ENCODE measurements around the gene ABL1.

The ABL1 gene

DNA sequence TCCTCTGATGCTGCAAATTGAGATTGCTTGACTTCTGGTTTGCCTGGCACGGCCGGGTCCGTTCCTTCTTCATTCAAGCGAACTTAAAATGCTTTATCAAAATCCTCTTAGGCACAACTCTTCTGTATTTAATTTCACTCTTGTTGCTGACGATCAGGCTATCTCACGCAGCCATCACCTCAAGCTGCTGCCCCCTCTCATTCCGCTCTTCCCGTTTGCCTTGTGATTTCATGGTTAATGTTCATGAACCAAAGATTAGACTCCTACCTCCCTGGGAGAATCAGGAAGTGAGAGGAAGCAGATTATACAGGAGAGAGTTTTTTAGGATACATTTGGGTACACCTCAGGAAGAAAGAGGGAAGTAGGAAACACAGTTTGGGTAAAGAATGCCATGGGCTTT is 38.9 kb downstream of the ABL1 start:
- DNase-seq: no peak

DNA sequence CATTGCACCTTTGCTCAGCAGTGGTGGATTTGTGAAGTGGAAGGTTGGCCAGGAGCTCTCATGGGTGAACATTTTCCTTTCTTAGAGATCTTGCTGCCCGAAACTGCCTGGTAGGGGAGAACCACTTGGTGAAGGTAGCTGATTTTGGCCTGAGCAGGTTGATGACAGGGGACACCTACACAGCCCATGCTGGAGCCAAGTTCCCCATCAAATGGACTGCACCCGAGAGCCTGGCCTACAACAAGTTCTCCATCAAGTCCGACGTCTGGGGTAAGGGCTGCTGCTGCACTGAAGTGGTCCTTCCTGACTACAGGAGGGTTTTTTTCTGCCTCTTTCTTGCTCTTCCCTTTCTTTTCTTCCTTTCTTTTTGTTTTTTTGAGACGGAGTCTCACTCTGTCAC is 39.7 kb downstream of the ABL1 start:
- no peak for DNase-seq

DNA sequence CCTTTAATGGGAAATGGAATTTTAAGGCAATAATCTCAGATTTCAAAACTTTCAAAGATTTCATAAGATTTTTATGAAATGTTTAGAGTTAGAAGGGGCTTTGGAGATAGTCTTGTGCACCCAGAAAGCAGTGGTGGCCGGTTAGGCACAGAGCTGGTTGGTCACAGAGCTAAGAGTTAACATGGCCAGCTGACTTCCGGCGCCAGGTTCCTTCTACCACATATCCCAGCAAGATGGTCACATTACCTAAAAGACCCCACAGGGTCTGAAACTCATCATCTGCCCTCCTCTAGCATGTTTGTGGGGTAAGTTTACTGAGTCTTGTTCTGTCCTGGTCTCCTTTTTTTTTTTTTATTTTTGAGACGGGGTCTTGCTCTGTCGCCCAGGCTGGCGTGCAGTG is 42.2 kb downstream of the ABL1 start:
- no peak for DNase-seq

DNA sequence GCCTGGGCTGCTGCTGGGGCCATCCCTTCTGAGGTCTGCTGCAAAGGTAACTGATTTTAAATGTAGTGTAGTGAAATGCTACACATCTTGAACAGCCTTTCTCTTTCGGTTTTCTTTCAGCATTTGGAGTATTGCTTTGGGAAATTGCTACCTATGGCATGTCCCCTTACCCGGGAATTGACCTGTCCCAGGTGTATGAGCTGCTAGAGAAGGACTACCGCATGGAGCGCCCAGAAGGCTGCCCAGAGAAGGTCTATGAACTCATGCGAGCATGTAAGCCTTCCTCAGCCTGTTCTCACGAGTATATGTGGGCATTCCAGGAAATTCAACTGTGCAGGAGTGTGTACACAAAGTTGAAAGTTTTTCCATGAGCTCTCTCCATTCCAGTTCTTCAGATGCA is 43.2 kb downstream of the ABL1 start:
- no peak for DNase-seq

DNA sequence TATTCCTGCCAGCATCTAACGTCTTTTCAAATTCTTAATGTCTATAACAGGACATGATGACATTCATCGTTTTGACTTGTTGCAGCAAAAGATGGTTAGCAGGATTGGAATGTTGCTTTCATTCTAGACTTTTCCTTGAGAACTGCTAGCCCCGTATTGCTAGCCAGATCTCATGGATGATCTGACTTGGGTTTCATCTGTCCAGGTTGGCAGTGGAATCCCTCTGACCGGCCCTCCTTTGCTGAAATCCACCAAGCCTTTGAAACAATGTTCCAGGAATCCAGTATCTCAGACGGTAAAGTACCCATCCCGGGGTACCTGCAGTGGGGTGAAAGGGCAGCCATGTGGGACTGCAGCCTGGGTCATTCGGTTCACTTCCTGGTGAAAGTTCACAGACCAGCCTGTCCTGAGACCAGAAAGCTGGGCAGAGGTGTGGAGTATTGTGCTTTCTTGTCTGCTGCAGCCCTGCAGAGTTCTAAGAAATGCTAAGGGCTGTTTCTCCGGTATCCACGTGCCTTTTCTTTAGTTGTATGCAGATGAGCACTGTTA is 44.9 kb downstream of the ABL1 start:
- no peak for DNase-seq

DNA sequence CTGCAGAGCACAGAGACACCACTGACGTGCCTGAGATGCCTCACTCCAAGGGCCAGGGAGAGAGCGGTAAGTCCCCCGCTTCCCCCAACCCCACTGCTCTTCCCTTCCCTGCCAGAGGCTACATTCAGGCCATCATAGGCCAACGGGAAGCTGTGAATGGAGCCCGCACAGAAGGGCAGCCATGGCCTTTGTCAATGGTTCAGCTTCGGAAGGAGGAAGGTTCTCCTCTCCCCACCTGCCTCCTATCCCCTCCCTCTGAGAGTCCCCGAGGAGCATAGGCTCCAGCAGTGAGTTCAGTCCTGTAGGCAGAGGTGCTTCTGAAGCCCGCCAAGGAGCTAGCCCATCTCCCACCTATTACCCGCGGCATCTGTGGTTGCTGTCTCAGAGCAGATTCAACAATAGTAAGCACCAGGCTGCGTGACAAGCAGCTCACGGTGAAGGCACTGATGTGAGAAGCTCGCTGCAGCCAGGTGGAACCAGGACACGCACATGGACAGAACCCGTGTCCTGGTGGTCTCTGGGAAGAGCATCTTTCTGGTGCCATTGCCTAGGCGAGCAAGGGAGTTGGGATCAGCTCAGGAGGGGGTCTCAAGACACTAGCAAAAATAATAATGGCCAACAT is 45.7 kb downstream of the ABL1 start:
- DNase-seq: no peak

DNA sequence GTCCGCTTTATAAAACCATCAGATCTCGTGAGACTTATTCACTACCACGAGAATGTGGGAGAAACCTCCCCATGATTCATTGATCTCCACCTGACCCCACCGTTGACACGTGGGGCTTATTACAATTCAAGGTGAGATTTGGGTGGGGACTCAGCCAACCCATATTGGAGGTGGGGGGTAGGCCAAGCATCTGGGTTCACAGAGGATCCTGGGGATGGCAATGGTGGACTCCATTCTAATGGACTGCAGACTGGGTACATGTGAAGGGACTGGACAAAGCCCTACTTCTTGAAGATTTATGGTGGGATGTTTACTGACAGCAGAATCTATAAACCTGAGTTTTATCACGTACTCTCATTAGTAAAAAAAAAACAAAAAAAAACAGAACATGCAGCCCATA is 46.5 kb downstream of the ABL1 start:
- DNase-seq: no peak

DNA sequence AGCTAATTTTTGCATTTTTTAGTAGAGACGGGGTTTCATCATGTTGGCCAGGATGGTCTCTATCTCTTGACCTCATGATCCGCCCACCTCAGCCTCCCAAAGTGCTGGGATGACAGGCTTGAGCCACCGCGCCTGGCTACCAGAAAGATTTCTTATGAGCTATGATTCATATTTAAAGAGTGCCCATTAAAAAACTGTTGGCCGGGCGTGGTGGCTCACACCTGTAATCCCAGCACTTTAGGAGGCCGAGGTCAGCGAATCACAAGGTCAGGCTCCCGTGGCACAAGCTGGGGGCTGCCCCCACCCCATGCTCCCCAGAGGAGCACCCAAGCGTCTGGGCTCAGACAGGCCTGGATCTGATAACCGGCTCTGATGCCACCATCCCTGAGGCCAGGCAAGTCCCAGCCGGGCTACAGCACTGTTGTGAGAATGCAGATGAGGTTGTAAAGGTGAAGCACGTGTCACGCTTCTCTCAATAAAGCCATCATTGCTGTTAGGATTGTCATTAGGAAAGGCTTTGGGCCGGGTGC is 47.7 kb downstream of the ABL1 start:
- DNase-seq: no peak

DNA sequence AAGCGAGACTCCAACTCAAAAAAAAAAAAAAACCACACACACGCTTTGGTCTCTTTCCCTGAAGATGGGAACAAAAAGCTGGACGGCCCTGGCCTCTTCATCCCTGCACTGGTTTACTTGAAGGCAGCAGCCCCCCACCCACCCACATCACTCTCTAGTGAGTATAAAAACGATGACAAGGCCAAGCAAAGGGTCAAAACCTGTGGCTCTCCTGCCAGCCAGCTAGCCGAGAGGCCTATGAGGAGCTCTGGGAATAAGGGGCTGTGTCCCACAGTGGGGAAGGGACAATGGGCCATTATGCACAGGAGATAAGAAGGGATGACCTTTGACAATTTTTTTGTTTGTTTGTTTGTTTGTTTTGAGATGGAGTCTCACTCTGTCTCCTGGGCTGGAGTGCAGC is 48.4 kb downstream of the ABL1 start:
- no peak for DNase-seq

DNA sequence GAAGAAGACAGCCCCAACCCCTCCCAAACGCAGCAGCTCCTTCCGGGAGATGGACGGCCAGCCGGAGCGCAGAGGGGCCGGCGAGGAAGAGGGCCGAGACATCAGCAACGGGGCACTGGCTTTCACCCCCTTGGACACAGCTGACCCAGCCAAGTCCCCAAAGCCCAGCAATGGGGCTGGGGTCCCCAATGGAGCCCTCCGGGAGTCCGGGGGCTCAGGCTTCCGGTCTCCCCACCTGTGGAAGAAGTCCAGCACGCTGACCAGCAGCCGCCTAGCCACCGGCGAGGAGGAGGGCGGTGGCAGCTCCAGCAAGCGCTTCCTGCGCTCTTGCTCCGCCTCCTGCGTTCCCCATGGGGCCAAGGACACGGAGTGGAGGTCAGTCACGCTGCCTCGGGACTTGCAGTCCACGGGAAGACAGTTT is 49.1 kb downstream of the ABL1 start:
- DNase-seq: no peak

DNA sequence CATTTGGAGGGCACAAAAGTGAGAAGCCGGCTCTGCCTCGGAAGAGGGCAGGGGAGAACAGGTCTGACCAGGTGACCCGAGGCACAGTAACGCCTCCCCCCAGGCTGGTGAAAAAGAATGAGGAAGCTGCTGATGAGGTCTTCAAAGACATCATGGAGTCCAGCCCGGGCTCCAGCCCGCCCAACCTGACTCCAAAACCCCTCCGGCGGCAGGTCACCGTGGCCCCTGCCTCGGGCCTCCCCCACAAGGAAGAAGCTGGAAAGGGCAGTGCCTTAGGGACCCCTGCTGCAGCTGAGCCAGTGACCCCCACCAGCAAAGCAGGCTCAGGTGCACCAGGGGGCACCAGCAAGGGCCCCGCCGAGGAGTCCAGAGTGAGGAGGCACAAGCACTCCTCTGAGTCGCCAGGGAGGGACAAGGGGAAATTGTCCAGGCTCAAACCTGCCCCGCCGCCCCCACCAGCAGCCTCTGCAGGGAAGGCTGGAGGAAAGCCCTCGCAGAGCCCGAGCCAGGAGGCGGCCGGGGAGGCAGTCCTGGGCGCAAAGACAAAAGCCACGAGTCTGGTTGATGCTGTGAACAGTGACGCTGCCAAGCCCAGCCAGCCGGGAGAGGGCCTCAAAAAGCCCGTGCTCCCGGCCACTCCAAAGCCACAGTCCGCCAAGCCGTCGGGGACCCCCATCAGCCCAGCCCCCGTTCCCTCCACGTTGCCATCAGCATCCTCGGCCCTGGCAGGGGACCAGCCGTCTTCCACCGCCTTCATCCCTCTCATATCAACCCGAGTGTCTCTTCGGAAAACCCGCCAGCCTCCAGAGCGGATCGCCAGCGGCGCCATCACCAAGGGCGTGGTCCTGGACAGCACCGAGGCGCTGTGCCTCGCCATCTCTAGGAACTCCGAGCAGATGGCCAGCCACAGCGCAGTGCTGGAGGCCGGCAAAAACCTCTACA is 49.8 kb downstream of the ABL1 start:
- DNase-seq: no peak

DNA sequence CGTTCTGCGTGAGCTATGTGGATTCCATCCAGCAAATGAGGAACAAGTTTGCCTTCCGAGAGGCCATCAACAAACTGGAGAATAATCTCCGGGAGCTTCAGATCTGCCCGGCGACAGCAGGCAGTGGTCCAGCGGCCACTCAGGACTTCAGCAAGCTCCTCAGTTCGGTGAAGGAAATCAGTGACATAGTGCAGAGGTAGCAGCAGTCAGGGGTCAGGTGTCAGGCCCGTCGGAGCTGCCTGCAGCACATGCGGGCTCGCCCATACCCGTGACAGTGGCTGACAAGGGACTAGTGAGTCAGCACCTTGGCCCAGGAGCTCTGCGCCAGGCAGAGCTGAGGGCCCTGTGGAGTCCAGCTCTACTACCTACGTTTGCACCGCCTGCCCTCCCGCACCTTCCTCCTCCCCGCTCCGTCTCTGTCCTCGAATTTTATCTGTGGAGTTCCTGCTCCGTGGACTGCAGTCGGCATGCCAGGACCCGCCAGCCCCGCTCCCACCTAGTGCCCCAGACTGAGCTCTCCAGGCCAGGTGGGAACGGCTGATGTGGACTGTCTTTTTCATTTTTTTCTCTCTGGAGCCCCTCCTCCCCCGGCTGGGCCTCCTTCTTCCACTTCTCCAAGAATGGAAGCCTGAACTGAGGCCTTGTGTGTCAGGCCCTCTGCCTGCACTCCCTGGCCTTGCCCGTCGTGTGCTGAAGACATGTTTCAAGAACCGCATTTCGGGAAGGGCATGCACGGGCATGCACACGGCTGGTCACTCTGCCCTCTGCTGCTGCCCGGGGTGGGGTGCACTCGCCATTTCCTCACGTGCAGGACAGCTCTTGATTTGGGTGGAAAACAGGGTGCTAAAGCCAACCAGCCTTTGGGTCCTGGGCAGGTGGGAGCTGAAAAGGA is 50.7 kb downstream of the ABL1 start:
- no peak for DNase-seq

DNA sequence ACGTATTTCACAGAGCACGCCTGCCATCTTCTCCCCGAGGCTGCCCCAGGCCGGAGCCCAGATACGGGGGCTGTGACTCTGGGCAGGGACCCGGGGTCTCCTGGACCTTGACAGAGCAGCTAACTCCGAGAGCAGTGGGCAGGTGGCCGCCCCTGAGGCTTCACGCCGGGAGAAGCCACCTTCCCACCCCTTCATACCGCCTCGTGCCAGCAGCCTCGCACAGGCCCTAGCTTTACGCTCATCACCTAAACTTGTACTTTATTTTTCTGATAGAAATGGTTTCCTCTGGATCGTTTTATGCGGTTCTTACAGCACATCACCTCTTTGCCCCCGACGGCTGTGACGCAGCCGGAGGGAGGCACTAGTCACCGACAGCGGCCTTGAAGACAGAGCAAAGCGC is 51.9 kb downstream of the ABL1 start:
- no peak for DNase-seq

DNA sequence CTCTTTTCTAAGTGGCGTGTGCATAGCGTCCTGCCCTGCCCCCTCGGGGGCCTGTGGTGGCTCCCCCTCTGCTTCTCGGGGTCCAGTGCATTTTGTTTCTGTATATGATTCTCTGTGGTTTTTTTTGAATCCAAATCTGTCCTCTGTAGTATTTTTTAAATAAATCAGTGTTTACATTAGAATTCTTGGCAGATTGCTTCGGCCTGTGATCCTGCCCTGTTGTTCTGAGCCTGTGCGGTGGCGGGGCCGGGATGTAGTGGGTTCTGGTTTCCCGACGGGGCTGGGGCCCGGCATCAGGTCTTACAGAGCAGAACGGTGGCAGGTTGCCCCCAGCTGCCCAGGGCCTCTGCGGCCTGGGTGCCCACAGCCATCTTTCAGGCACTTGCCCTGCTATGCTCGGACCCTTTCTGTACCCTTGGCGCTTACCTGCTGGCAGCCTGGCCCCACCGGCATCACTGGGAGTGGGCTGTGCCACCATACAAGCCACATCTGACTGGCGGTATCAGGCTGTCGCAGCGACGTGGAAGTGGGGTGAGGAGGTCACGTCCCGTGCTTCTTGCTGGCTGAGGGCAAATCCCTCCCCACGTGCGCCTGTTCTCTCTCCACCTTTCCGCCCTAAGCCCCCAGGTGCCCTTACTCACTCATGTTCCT is 52.6 kb downstream of the ABL1 start:
- no peak for DNase-seq

DNA sequence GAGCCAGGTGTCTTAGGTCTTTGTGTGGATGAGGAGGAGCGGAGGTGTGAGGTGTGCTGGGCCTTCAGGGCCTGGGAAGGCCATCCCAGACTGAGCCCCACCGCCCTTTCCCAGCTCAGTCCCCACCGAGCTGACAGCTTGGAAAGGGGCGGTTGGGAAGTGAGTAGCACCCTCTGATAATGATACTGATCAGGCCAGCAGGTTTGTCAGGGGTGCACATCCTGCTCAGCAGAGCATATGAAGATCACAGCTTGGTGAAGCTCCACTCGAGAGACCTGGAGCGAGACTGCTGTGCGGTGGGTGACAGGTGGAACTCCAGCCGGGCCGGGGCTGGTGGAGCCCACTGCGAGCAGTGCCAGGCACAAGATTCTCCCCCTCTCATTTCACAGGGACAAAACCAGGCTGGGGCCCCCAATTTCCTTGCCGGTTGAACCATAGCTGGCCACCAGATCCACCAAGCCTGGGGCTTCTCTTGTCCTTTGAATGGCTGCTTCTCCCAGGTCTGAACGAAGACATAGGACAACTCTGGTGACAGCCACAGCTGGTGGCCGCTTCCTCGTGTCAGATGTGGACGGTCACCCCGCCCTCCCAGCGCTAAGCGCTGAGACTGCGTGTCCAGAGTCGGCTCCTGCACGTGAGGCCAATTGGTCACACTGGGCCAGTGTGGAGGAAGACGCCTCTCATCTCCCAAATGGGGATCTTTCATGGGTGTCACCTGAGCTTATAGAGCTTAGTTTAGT is 53.3 kb downstream of the ABL1 start:
- DNase-seq: no peak

DNA sequence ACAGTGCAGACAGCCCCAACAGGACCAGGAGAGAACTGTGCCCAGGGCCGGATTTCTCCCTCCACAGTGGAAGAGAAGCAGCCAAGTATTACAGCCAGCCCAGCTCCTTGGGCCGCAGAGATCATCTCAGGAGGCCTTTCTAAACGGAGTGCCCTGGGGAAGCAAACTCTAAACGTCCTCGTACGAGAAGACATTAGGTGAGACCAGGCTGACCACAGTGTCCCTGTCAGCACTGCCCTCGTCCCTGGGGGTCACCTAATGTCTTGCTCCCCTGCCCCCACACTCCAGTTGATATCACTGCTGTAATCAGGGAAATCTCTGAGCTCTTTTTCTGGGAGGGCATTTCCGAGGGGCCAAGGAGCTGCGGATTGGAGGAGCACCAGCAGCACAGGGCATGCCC is 55.1 kb downstream of the ABL1 start:
- no peak for DNase-seq

DNA sequence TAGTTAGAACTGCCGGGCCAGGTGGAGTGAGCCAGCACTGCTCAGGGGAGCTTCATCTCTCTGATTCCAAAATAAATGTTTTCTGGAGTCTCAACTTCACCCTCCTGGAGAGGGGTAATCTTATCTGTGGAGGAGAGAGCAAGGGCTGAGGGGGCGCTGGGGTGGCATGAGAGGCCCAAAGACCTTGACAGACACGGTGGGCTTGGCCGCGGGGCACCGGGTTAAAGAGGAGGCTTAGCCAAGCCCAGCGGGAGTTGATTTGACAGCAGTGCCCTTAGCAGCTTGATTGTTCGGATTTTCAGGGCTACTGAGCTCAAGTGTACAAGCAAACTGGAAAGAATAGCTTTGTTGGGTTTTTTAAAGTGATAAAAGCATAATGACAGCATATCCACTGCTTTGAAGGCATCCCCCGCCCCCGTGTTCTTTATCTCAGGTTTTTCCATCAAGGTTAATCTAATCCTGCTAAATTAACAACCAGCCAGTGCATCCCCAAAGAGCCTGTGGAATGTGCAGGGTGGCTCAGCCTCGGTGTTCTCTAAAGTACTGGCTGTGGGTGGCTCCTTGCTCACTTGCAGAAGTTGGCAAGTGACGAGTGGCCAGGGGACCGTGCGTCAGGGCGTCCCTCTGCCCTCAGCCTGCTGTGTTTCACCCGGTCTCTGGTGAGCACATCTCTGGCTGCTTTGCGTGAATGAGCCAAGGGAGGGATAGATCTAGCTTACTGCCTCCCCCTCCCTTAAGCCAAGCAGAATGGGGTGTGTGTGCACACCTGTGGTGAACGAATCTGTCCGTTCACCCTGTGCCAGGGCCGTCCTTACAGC is 56.0 kb downstream of the ABL1 start:
- DNase-seq: no peak

DNA sequence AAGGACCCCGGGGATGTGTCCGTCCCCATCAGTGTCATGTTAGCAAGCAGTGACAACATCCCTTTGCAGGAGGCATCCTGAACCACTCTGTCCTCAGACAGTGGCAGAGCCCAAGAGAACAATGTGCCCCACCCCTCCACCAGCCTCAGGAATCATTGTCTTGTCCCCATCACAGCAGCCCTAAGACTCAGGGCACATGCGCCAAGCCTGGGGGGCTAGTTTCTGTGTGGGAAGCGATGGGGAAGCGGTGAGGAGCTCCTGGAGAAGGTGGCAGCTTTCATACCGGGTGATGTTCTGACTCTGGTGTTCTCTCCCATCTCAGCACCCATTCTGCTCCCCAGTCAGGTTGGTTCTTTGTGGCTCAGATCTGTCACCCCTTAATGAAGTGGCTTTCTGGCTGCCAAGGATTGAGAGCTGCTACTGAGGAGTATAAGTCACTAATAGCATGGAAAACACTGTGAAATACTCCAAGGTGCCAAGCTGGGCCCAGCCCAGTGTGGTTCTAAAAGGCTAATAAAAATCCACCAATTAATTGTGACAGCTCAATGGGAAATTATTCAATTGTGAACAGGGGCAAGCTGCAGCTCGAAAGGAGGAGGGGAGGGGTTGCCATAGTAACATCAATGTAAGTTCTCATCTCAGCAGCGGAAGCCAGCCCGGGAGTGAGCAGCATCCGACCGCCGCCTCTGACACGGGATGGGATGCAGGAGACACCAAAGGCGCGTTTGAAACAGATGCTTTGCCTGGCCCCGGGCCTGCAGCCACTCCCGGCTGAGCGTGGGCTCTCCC is 56.8 kb downstream of the ABL1 start:
- DNase-seq: no peak

DNA sequence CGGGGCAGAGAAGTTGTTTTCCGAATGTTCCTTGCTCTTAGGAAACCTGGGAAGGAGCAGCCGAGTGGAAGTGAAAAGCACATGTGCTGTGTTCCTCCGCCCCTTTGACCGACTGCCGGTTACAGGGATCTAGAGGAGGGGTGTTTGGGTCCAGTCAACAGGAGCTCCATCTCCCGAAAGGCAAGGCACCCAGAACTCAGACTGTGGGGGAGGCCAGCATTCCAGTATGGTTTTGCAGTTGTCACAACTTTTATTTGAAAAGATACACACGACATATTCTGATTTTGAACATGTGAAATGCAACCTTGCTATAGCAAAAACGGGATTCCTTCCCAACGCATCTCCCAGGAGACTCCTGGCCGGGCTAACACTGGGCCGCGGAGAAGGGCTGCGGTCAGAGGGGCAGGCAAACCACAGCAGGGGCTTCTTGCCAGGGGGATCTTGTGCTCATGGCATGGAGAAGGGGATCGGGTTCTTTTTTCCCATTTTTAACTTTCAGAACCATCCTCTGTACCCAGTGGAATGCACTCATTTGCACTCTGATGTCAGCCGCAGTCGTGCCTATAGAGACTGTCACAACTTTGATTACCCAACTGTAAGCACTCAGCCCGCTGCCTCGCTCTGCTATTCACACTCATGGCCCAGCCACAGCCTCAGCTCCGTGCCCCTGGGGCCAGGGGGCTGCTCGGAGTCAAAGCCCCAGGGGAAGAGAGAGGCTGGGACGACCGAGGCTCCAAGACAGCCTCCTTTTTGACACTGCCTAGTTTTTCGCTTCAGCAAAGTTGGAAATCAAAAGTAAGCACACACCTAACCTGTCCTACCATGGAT is 57.6 kb downstream of the ABL1 start:
- DNase-seq: no peak

Data from fibroblast of skin of right quadriceps (primary cell).